ENCODE measurements around the gene RPL13A.

DNA sequence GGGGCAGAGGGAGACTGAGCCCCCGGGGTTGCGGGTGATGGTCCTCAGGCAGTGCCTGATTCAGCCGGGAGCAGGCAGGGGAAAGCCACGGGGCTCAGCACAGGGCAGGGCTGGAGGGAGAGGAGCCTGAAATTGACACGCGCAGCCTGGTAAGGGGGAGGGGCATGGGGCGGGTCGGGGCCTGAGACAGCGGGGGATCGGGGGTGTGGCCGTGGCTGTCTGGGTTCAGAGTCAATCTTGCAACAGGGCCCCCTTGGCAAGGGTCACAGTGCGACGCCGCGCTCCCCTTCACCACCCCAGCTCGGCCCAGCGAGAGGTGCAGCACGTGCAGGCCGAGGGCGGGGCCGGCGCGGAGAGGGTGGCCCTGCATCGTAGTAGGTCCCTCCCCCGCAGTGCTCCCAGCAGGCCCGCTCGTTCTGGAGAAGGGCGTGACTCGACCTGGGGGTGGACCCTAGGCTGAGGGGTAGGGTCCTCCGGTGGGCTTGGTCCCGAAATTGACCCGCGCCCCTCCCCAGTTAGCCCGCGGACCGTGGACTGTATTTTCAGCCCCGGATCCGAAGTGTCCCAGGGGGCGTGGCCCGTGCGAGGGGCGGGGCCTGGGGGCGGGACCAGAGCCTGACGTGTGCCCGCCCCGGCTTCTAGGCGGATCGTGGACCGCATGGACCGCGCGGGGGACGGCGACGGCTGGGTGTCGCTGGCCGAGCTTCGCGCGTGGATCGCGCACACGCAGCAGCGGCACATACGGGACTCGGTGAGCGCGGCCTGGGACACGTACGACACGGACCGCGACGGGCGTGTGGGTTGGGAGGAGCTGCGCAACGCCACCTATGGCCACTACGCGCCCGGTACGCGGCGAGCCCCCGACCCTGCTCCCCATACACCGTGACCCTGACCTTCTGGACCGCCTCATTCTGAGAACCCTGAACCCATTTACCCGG lies 46.4 kb downstream of the RPL13A start:
- TF ChIP-seq, protein P1, sequence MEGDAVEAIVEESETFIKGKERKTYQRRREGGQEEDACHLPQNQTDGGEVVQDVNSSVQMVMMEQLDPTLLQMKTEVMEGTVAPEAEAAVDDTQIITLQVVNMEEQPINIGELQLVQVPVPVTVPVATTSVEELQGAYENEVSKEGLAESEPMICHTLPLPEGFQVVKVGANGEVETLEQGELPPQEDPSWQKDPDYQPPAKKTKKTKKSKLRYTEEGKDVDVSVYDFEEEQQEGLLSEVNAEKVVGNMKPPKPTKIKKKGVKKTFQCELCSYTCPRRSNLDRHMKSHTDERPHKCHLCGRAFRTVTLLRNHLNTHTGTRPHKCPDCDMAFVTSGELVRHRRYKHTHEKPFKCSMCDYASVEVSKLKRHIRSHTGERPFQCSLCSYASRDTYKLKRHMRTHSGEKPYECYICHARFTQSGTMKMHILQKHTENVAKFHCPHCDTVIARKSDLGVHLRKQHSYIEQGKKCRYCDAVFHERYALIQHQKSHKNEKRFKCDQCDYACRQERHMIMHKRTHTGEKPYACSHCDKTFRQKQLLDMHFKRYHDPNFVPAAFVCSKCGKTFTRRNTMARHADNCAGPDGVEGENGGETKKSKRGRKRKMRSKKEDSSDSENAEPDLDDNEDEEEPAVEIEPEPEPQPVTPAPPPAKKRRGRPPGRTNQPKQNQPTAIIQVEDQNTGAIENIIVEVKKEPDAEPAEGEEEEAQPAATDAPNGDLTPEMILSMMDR (IDR thresholded peaks at IDR 0.05) = no peak
- TF ChIP-seq POLR2A (IDR thresholded peaks at IDR 0.05) (no peak), EP300 (IDR thresholded peaks at IDR 0.05) (no peak)

Measured in suprapubic skin (tissue), 3 donors.